G401 (cell line): ENCODE results near the gene SPDEF. TPM values are rescaled to one million over a fixed set of nuclear protein-coding genes. Genes with fewer than 3 reads are reported as not detected.

ENCODE experiments used
- DNase-seq: peaks from one replicate; pipeline ENCODE4 v3.0.0-alpha.2; 2015; ENCODE audit warnings: low spot score
- in situ Hi-C: cut with HindIII; loops from 2 replicates; pipeline ENCODE4 v1.10.0; 2016; ENCODE audit warnings: low sequenced_read_pairs, mixed read lengths
- total RNA-seq: library from RNA; depleted of rRNA; stranded (reverse); fragments of >200 nt; shearing (Covaris generic); gene quantifications from 2 replicates; pipeline ENCODE4 v1.2.3, GENCODE V29; 2014

Gene SPDEF
- total RNA-seq, 1 experiment from 2014 or later, result not detected

DNA sequence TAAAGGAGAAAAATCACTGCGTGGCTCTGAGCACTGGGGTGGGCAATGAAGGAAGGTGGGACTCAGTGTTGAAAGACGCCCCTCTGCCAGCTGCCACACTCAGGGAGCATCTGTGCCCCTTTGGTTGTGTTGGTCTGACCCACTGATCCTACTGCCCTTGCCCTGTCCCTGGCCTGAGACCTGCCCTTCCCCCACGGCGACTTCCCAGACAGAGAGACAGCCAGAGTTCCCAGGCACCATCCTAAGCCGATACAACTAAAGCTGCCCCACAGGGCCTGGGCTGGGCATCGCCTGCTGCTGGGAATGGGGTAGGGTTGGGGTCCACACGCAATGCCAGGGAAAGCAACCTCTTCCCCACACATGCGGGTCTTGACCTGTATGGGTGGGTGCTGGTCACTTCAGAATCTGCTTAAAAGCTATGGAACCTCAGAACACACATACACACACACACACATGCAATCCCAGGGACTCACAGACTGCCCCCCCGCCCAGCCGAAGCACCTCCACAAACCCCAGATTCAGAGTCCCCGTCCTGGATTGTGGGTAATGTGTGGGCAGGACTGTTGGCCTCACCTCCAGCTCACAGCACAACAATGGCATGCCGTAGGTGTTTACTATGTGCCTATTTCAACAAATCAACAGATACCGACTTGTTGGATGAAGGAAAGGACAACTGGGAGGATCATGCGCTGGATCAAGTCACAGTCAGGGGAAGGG lies 10.9 kb upstream of the SPDEF start:
- no peak for DNase-seq
- in situ Hi-C loops, result no loop called here

DNA sequence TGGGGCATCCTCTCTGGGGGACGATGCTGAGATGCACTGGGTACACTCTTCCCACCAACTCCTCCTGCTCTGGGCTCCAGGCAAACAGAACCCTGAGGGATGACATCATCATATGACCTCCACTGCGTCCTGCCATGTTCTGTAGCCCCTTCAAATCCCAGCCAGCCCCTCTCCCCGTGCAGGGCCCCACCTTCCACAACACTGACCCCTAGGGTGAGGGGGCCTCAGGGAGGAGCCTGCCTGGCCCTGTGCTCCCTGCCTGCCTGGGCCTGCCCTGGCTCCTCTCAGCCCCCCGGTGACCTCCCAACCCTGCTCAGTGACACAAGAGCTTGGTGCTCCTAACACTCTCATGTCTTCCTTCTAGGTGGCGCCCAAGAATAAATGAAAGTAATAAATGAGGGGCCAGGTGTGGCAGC lies 9.6 kb upstream of the SPDEF start:
- in situ Hi-C loops, result no loop called here
- DNase-seq, result no peak

DNA sequence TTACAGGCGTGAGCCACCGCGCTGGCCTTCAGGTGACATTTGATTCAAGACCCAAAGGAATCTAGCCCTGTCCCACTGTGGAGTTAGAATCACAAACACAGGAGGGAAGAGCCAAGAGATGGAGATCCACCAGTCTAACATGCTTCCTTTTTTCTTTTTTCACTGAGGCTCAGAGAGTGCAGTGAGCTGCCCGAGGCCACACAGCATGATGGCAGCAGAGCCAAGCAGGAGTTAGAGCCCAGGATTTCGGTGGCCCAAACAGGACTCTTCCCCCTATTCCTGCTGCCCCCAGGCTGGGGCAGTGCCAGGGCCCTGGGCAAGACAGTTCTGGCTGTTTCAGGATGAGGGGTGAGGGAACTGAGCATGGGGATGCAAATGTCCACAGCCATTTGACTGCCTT lies 8.1 kb upstream of the SPDEF start:
- in situ Hi-C loops, result no loop called here
- no peak for DNase-seq

DNA sequence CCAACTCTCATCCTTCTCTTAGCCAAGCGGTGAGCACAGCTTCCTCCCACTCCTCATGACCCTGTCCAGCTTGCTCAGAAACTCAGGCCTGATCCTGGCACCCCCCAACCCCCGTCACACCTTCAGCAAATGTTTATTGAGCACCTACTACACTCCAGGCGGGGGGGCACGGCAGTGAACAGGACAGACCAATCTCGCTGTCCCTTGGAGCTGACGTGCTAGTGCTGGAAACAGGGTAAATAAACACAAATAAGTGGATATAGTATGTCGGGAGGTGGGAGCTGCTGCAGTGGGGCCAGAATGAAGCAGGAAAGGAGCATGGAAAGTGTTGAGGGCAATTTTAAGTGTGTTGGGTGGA lies 7.4 kb upstream of the SPDEF start:
- in situ Hi-C loops, result no loop called here

DNA sequence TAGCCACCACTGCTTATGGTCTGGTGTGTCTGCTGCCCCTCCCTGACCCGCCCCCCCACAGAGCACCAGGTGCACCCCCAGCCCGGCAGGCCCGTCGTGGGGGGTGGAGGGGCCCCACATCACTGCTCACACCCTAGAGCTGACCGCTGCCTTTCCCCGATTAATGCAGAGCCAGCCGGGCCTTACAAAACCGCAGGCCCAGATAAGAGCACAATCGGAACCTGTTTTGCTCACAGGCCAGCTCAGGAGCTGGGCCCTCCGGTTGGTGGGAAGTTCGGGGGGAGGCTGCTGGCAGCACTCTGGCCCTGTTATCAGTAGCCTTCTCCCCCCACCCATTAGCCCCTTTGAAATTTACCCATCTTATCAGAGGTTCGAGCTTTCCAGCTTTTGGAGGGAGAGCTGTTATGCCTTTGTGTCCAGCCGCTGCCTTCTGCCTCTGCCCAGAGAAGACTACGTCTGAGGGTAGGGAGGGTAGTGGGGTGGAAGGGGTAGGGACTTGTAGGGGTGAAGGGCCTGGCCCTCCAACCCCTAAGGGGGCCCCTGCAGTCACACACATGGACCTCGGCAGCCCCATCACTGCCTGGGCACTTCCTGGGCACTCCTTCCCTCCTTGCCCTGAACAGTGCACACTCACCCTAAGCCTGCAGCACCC lies 6.9 kb upstream of the SPDEF start:
- in situ Hi-C loops, result no loop called here
- no peak for DNase-seq

More for the DNA sequence above, 7.4 kb upstream of the SPDEF start:
- no peak for DNase-seq

DNA sequence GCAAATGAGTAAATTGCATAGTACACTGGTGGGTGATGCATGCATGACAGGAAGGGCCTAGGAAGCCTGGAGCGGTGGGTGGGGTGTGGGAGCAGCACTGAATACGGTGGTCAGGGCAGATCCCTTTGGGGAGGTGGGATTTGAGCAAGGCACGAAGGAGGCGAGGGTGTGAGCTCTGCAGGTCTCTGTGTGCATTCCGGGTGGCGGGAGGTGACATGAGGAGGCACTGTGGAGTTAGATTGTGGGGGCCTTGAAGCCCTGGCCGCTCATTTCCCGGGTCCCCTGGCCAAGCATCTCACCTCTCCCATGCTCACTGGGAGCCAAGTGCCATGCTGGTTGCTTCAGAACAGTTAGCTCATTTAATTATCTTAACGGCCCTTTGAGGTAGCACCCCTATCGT lies 6.2 kb upstream of the SPDEF start:
- in situ Hi-C loops, result no loop called here
- DNase-seq, result no peak

DNA sequence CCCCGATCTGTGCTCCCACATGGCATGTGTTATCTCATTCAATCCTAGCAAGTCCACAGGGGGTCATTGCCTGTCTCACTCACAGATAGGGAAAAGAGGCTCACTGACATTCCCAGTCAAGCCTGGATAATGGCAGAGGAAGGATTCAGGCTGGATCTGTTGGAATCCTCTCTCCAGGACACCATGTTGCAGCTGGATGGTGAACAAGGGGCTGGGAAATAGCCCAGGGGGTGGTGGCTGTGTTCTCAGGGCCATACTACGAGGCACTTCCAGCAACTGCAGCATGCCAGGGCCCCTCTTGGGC lies 5.0 kb upstream of the SPDEF start:
- in situ Hi-C loops, result no loop called here
- no peak for DNase-seq

DNA sequence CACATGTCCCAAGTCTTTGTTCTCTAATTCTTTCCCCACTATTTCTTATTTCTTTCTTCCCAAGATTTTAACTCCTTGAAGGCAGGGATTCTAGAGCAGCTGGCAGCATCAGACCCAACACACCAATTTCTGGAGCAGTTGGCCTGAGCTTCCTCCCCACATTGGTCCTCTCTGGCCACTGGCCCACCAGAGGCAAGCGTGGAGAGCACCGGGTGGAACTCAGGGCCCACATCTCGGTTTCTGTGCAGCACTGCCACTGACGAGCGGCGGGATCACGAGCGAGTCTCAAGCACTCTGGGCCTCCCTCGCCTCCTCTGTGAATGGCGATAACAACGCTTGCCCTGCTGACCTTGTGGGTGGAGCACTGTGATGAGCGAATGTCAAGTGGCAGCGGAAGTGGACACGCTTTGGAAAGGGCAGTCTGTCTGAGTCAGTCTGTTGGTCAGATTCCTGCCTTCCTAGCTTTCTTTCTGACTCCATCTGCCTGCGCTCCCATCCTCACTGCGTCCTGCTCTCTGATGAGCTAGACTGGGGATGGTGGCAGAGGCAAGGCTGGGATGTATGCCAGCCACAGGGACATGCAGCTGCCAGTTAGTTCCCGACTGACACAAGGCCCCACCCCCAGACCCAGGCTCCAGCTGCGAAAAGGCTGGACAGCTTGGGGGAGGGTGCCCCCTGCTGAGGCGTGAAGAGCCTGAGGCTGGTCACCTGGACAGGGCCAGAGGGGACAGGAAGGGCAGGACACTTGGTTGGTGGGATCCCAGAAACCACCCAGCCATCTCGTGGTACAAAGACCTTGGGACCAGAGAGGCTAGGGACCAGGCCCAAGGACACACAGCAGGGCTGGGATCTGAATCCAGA lies 4.5 kb upstream of the SPDEF start:
- in situ Hi-C loops, result no loop called here
- no peak for DNase-seq

DNA sequence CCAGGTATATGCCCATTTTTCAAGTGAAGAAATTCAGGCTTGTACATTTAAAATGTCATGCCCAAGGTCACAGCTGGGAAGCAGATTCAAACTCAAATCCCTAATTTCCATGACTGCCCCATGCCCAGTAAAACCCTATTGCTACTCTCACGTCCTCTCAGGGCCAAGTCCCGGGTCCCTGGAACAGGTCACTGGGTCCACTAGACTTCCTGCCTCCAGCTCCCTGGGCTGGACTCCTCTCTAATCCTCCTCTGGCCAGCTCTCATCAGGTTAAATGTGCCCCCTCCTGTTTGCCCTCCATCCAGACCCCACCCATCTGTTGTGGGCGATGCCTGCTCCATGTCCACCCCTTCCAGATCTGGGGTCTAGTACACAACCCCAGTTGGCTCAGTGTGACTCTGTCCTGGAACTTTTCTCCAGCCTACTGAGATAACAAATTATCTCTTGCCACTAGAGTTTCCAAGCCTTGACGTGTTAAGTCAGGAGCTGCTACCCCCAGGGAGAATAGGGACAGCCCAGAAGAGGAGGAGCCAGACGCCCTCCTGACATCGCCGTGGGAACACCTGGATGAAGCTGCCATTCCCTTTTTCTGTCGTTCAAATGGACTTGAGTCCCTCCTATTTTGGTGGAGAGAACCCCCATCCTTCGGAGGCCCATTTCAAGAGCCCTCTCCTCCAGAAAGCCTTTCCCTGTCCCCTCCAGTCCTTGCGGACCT lies 3.7 kb upstream of the SPDEF start:
- DNase-seq, result no peak
- in situ Hi-C loops, result no loop called here

DNA sequence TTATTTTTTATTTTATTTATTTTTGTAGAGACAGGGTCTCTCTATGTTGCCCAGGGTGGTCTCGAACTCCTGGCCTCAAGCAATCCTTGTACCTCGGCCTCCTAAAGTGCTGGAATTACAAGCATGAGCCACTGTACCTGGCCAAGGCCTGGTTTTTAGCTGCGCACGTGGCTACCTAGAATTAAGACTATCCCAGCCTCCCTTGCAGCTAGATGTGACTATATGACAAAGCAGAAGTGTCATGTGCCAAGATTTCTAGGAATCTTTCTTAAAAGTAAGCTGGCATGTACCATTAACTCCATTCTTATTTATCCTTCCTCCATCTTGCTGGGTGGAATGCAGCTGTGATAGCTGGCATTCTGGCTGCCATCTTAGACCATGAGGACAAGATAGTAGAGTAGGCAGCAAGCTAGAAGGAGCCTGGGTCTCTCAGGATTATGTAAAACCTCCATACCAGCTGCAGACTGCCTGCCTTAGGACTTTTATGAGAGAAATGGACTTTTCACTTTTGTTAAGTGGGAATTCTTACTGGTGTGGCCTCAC lies 2.1 kb upstream of the SPDEF start:
- in situ Hi-C loops, result no loop called here

DNA sequence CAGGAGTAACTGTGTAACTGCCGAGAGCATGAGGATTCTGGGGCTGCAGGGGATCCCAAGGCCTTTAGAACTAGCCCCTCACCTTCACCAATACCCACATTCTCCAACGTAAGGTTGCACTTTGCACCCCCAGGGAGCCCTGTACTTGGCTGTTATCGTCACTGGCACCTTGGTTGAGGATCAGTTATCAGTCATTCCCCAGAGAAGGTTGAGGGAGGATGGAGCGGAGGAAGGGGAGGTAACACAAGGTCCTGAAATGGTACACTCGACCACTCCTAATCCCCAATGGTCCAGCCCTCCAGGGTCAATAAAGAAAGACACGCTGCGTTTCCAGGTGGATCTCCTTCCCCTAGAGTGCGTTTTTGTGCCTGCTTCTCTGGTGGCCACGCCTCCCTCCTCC lies 1.1 kb upstream of the SPDEF start:
- in situ Hi-C loops, result no loop called here
- no peak for DNase-seq

More for the DNA sequence above, 2.1 kb upstream of the SPDEF start:
- DNase-seq, result no peak

DNA sequence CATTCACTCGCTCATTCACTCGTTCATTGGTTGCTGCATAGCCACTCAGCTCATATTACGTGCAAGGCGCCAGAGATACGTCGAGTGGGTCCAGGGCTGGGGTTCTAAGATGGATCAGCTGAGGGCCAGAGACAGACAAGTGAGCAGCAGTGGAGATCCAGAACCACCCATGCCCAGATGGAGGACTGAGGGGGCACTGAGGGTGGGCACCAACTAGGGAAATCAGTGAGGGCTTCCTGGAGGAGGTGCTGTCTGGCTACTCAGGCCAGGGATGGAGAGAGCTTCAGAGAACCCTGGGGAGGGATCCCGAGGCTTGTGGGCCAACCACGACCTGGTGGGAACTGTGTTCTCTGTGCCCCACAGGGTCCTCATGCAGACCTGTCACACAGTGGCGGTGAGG lies 364 bp upstream of the SPDEF start:
- no peak for DNase-seq
- in situ Hi-C loops, result no loop called here

DNA sequence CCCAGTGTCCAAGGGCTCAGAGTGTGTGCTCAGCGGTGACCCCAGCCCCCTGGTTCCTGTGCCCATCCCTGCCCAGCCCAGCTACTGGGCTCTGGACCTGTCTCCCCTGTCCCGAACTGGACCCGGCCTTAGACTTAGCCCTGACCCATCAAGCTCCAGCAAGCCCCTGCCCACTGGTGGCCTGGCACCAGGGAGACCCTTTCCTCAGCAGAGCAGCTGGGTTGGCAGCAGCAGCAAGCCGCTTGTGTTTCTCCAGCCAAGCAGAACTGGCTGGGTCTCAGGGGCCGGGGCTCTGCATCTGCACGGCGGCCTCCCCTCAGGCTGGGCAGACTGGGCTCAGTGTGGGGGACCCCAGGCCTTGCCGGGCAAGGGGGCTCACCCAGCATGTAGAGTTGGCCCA lies 801 bp downstream of the SPDEF start:
- in situ Hi-C loops, result no loop called here
- DNase-seq, result no peak

DNA sequence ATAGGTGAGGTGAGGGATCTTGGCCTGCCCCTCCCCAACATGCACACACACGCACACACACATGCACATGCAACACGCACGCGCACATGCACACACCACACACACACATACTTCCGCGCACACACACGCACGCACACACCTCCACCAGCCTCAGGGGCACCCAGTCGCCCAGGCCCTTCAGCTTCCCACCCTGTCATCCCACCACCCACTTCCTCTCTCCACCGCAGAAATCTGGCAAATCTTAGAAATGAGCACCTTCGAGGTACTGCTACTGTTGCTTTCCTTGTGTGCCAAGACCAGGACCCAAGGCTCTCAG lies 1.2 kb downstream of the SPDEF start:
- in situ Hi-C loops, result no loop called here
- DNase-seq, result no peak

DNA sequence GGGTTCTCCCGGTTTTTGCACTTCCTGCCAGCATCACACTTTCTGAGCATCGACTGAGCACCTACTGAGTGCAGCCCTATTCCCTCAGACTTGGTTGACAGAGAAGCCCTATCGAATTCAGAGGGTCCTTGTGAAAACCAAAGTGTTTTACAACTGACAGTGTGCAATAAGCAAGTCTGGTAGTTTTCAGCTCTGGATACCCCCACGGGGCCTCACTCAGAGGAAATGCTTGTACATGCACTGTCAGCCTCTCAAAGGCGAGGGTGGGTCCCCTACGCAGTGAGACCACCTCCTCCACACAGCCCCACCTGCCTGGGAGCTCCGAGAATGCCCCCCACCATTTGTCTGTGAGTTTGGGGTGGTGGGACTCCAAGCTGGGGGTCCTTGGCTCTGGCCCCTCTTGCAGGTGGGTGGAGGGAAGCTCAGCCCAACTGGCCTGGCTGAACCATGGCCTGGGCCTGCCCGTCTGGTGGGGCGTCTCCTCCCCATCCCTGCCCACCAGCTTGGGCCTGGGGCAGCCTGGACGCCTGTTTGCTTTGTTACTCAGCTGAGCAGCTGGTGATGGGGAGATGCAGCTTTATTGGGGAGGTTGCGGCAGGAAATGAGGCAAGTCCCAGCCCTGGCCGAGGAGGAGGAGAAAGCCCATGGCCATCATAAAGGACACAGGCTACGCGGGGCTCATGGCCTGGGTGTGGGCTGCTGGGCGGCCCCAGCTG lies 1.7 kb downstream of the SPDEF start:
- in situ Hi-C loops, result no loop called here

DNA sequence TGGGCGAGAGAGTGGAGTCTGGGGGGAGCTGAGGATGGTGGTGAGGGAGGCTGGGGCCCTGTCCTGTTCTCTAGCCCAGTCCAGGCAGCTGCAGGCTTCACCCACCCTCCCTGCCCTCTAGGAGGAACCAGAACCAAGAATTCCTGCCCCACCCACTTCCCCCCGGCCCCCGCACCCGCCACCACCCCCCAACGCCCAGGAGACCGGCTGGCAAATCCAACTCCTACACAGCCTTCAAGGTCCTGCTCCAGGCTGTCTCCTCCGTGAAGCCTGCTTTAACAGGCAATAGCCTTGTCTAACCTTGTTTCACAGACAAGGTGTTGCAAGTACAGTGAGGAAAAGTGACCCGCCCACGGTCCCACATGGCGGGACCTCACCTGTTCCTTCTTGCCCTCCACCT lies 2.4 kb downstream of the SPDEF start:
- in situ Hi-C loops, result no loop called here
- DNase-seq, result no peak

More for the DNA sequence above, 1.7 kb downstream of the SPDEF start:
- DNase-seq, result no peak

DNA sequence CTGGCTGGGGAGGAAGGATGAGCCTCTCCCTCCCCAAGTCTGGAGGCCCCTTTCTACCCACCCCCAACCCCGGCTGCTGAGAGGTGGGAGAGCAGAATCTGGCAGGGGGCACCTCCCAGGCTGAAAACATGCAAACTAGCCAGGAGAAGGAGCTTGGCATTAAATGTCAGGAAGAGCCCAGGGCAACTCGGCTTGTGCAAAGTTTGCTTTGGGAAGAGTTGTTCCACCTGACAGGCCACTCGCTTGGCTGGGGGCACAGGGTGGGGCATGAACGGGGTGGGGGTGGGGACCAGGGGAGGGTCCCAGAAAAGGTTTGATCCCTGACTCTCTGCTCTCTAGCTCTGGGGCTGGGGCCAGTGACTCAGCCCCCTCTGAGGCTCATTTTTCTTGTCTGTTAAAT lies 3.0 kb downstream of the SPDEF start:
- in situ Hi-C loops, result no loop called here
- no peak for DNase-seq

DNA sequence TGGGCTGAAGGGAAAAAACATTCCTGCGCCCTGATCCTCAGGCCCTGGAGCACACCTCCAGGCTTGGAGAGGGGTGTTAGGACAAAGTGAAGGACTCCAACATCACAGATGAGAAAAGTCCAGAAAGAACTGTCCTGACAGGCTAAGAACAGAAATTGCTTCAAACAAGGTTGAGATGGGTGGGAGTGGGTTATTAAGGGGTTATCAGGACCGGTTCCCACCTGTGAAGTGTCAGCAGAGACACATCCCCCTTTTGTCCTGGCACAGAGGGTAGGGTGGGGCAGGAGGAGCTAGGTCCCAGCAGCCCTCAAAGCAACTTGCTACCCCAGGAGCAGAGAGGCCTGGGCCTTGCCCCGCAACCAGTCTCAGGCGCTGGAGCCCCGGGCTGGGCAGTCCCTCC lies 3.5 kb downstream of the SPDEF start:
- in situ Hi-C loops, result no loop called here

DNA sequence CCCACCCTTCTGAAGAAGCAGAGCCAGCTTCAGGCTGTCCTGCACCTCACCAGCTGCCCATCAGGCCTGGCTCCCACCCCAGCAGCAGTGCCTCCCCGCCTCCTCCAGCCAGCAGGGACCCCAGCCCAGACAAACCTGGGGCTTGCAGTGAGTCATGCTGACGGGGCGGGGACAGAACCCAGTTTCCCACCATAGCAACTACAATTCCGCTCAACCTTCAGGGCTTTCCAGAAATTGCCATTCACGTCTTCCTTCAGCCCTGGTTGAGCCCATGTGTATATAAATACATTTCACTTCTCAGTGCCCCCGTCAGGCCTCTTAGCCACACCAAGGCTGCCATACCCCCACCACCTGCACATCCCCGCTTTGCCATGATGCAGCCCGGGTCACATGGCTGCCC lies 4.4 kb downstream of the SPDEF start:
- no peak for DNase-seq

More for the DNA sequence above, 3.5 kb downstream of the SPDEF start:
- DNase-seq, result no peak

More for the DNA sequence above, 4.4 kb downstream of the SPDEF start:
- in situ Hi-C loops, result no loop called here
